Measurements from ENCODE around the gene MAFB.

Gene MAFB

GRCh38 chr20:40639132-40639531, 49.9 kb downstream of the MAFB start:
- no peak overlapping the region for H3K4me3 ChIP-seq (ENCODE audit: low read depth, low read length)
- no peak for DNase-seq (ENCODE audit: low read depth)
- TF ChIP-seq CTCF (IDR thresholded peaks at IDR 0.05; ENCODE audit: control insufficient read depth, extremely low read depth, insufficient read depth), result no peak

GRCh38 chr20:40638414-40638813, 50.6 kb downstream of the MAFB start:
- TF ChIP-seq CTCF (IDR thresholded peaks at IDR 0.05; ENCODE audit: control insufficient read depth, extremely low read depth, insufficient read depth), result no peak
- no peak for DNase-seq (ENCODE audit: low read depth)
- no peak overlapping the region for H3K4me3 ChIP-seq (ENCODE audit: low read depth, low read length)

GRCh38 chr20:40637176-40637575, 51.9 kb downstream of the MAFB start:
- H3K4me3 ChIP-seq (ENCODE audit: low read depth, low read length), result no peak overlapping the region
- no peak for DNase-seq (ENCODE audit: low read depth)
- TF ChIP-seq CTCF (IDR thresholded peaks at IDR 0.05; ENCODE audit: control insufficient read depth, extremely low read depth, insufficient read depth), result no peak

- no peak for TF ChIP-seq CTCF (IDR thresholded peaks at IDR 0.05; ENCODE audit: control insufficient read depth, extremely low read depth, insufficient read depth)
- H3K4me3 ChIP-seq (ENCODE audit: low read depth, low read length), result no peak overlapping the region
- DNase-seq (ENCODE audit: low read depth), result no peak
Observed at GRCh38 chr20:40636486-40636885, 52.5 kb downstream of the MAFB start.

GRCh38 chr20:40635971-40636370, 53.1 kb downstream of the MAFB start:
- TF ChIP-seq CTCF (IDR thresholded peaks at IDR 0.05; ENCODE audit: control insufficient read depth, extremely low read depth, insufficient read depth), result no peak
- no peak for DNase-seq (ENCODE audit: low read depth)
- H3K4me3 ChIP-seq (ENCODE audit: low read depth, low read length), result no peak overlapping the region

Data from LNCaP clone FGC (cell line).